Esophagus squamous epithelium (tissue), 5 donors: ENCODE results near the gene BUD31. TPM values are rescaled to one million over a fixed set of nuclear protein-coding genes. Genes with fewer than 3 reads are reported as not detected.

Experiments
- DNase-seq: peaks from one replicate; lab custom pipeline; 2025; lab: John Stamatoyannopoulos, UW
- H3K27ac ChIP-seq, 4 donors: fragments of 200-600 bp; sonication (generic); one replicate each; pipeline ENCODE4 v1.5.1; 2016 to 2019; ENCODE audit warnings: mild to moderate bottlenecking in 1 of 4
- H3K27me3 ChIP-seq, 4 donors: fragments of 200-600 bp; sonication (generic); 1 replicate in 3 of 4; 2 replicates in 1 of 4; pipeline versions ENCODE4 v1.5.1 to v1.6.0; 2017 to 2021; ENCODE audit warnings: antibody characterized with exemption in 1 of 4
- H3K36me3 ChIP-seq, 3 donors: fragments of 200-600 bp; sonication (generic); one replicate each; pipeline ENCODE4 v1.5.1; 2016 to 2019
- H3K4me1 ChIP-seq, 3 donors: fragments of 200-600 bp; sonication (generic); one replicate each; pipeline ENCODE4 v1.5.1; 2017 to 2019
- H3K4me3 ChIP-seq, 4 donors: fragments of 200-600 bp; sonication (generic); 1 replicate in 3 of 4; 2 replicates in 1 of 4; pipeline ENCODE4 v1.5.1; 2016 to 2019; ENCODE audit warnings: mild to moderate bottlenecking in 2 of 4, moderate library complexity in 1 of 4
- H3K9me3 ChIP-seq, 3 donors: fragments of 200-600 bp; sonication (generic); one replicate each; pipeline ENCODE4 v1.5.1; 2016 to 2019
- CTCF ChIP-seq, 6 experiments: fragments of 450-650 bp in 4 of 6; fragments of 200-600 bp in 2 of 6; sonication (generic) in 2 of 6; IDR thresholded peaks; one replicate each; pipeline ENCODE4 v1.5.1; 2016 to 2019; ENCODE audit warnings: antibody characterized with exemption in 6 of 6, mild to moderate bottlenecking in 4 of 6, moderate library complexity in 4 of 6
- POLR2A ChIP-seq, 4 donors: fragments of 450-650 bp; IDR thresholded peaks; one replicate each; pipeline ENCODE4 v1.6.1; 2017; ENCODE audit warnings: antibody characterized with exemption in 4 of 4, mild to moderate bottlenecking in 4 of 4, moderate library complexity in 3 of 4
- WGBS, 2 donors: methylation state at CpG; one replicate each; pipeline ENCODE4 v1.1.5; 2018; 5-methylcytosine and 5-hydroxymethylcytosine counted together
- intact Hi-C: fragments of 100-400 bp; cut with DNase I; formaldehyde crosslinking; loops from one replicate; pipeline ENCODE4 v1.15.0; 2022
- total RNA-seq, 4 donors: library from RNA; depleted of rRNA; stranded (reverse); fragments of >200 nt; gene quantifications; one replicate each; pipeline ENCODE4 v1.1.0, GENCODE V29; 2016
- donor health status: DM: yes; HTN: yes; CAD: no.

Gene BUD31
- 10 to 100 TPM; 46.9 to 59.1 (median 55.9) TPM for total RNA-seq

GRCh38 chr7:99408379-99409191 lies at the start of gene BUD31, which contains the start of gene PDAP1:
Gene BUD31, plus strand, starts transcription at chr7:99408969. Its CDS starts 2,124 bp downstream, at chr7:99411093.
Gene PDAP1, minus strand, starts transcription at chr7:99408597. Its CDS starts 49 bp downstream, at chr7:99408548.
- Histone ChIP-seq H3K27ac (peak within 1 kb of the TSS; percentile 96 to 99 (median 98)), H3K36me3 (peaks cover 6 to 56% (median 20%) of the 10 kb centered on the region in 3 donors), H3K4me1 (peaks cover 22 to 58% (median 24%) of the 10 kb centered on the region in 3 donors), H3K9me3 (no peaks in the 10 kb centered on the region), H3K4me3 (peak within 1 kb of the TSS; percentile 74 to 98 (median 92)), H3K27me3 (no peaks in the 10 kb centered on the region)
- peak in 3 of 6 experiments; percentile 21 to 44 (median 41) for TF ChIP-seq CTCF (IDR thresholded peaks at IDR 0.05)
- TF ChIP-seq POLR2A (IDR thresholded peaks at IDR 0.05) = peak in 3 of 4 donors; percentile 68 to 78 (median 72)
- 1 to 5% methylated on average over 12 to 26 of the region's 72 CpGs for WGBS, 2 donors
- peak; percentile 67 for DNase-seq
- intact Hi-C loops = no loop called here

- DNase-seq = no peak
- 88 to 93% methylated on average over 17 to 18 of the region's 22 CpGs for WGBS, 2 donors
- TF ChIP-seq POLR2A (IDR thresholded peaks at IDR 0.05) (no peak), CTCF (IDR thresholded peaks at IDR 0.05) (no peak)
- Histone ChIP-seq H3K36me3 (peaks cover 26 to 100% (median 73%) of the 10 kb centered on the region in 3 donors), H3K9me3 (no peaks in the 10 kb centered on the region), H3K27me3 (no peaks in the 10 kb centered on the region), H3K27ac (no peak overlapping the region), H3K4me3 (no peak overlapping the region), H3K4me1 (no peaks in the 10 kb centered on the region)
- intact Hi-C loops = no loop called here
Observed at GRCh38 chr7:99359465-99360154, 49.2 kb upstream of the BUD31 start.

GRCh38 chr7:99362801-99363200 lies 46.0 kb upstream of the BUD31 start:
- no peak for DNase-seq
- Histone ChIP-seq H3K4me1 (peaks cover 0 to 14% (median 0%) of the 10 kb centered on the region in 3 donors), H3K27me3 (no peaks in the 10 kb centered on the region), H3K4me3 (no peak overlapping the region), H3K9me3 (no peaks in the 10 kb centered on the region), H3K27ac (no peak overlapping the region), H3K36me3 (peaks cover 20 to 100% (median 72%) of the 10 kb centered on the region in 3 donors)
- TF ChIP-seq CTCF (IDR thresholded peaks at IDR 0.05) (no peak), POLR2A (IDR thresholded peaks at IDR 0.05) (no peak)
- WGBS, 2 donors = 76 to 83% methylated on average over 3 of the region's 3 CpGs
- intact Hi-C loops = no loop called here

GRCh38 chr7:99363286-99363685 lies 45.5 kb upstream of the BUD31 start:
- DNase-seq = no peak
- TF ChIP-seq POLR2A (IDR thresholded peaks at IDR 0.05) (no peak), CTCF (IDR thresholded peaks at IDR 0.05) (no peak)
- Histone ChIP-seq H3K36me3 (peaks cover 16 to 97% (median 68%) of the 10 kb centered on the region in 3 donors), H3K4me3 (no peak overlapping the region), H3K27me3 (no peaks in the 10 kb centered on the region), H3K9me3 (no peaks in the 10 kb centered on the region), H3K27ac (no peak overlapping the region), H3K4me1 (peaks cover 0 to 14% (median 0%) of the 10 kb centered on the region in 3 donors)
- intact Hi-C loops = no loop called here
- WGBS, 2 donors = 86 to 92% methylated on average over 5 of the region's 5 CpGs
